IPS-18a (cell line): ENCODE results near the gene ESYT3.
"Not testable (repeated sequence)": the region's sequence is repeated elsewhere in the genome, so short reads cannot be mapped to it uniquely, and the experiment has no call there.

Experiments used
- H3K27ac ChIP-seq: one replicate; pipeline ENCODE4 v1.5.1; 2013; ENCODE audit warnings: low read length
- H3K27me3 ChIP-seq: one replicate; pipeline ENCODE4 v1.6.1; 2013; ENCODE audit warnings: mild to moderate bottlenecking, low read length; ENCODE audit not compliant: control insufficient read depth, insufficient read depth
- H3K36me3 ChIP-seq: one replicate; pipeline ENCODE4 v1.6.1; 2013; ENCODE audit warnings: low read depth, low read length; ENCODE audit not compliant: control insufficient read depth
- H3K4me1 ChIP-seq: one replicate; pipeline ENCODE4 v1.6.1; 2013; ENCODE audit warnings: low read depth, low read length; ENCODE audit not compliant: control insufficient read depth
- H3K4me3 ChIP-seq: one replicate; pipeline ENCODE4 v1.5.1; 2013; ENCODE audit warnings: low read length
- H3K9ac ChIP-seq: one replicate; pipeline ENCODE4 v1.6.1; 2013; ENCODE audit warnings: mild to moderate bottlenecking, low read length, moderate library complexity
- H3K9me3 ChIP-seq: one replicate; pipeline ENCODE4 v1.6.1; 2013; ENCODE audit warnings: low read depth, low read length; ENCODE audit not compliant: control insufficient read depth

Gene ESYT3

GRCh38 chr3:138479438-138479863 is 45.0 kb downstream of the ESYT3 start:
- Histone ChIP-seq H3K9me3 (no peaks in the 10 kb centered on the region), H3K9ac (no peak overlapping the region), H3K4me1 (no peaks in the 10 kb centered on the region), H3K27ac (no peak overlapping the region), H3K4me3 (no peak overlapping the region), H3K27me3 (no peaks in the 10 kb centered on the region), H3K36me3 (no peaks in the 10 kb centered on the region)

- H3K4me3 ChIP-seq, H3K27me3 ChIP-seq, H3K27ac ChIP-seq, H3K9ac ChIP-seq, H3K4me1 ChIP-seq, H3K36me3 ChIP-seq: not testable (repeated sequence)
- H3K9me3 ChIP-seq = peaks cover 16% of the 10 kb centered on the region
Observed at GRCh38 chr3:138484672-138485071, 50.3 kb downstream of the ESYT3 start.

GRCh38 chr3:138486580-138486979 is 52.2 kb downstream of the ESYT3 start:
- H3K9me3 ChIP-seq = peaks cover 16% of the 10 kb centered on the region

GRCh38 chr3:138491971-138492370 is 57.6 kb downstream of the ESYT3 start:
- H3K36me3 ChIP-seq = no peaks in the 10 kb centered on the region
- peaks cover 12% of the 10 kb centered on the region for H3K4me1 ChIP-seq
- peaks cover 13% of the 10 kb centered on the region for H3K9me3 ChIP-seq
- no peak overlapping the region for H3K9ac ChIP-seq
- H3K27ac ChIP-seq = no peak overlapping the region
- H3K4me3 ChIP-seq = no peak overlapping the region
- H3K27me3 ChIP-seq = no peaks in the 10 kb centered on the region

More at GRCh38 chr3:138486580-138486979, 52.2 kb downstream of the ESYT3 start:
- not testable (repeated sequence) for H3K27me3 ChIP-seq, H3K4me1 ChIP-seq, H3K4me3 ChIP-seq, H3K27ac ChIP-seq, H3K9ac ChIP-seq, H3K36me3 ChIP-seq

- peaks cover 12% of the 10 kb centered on the region for H3K4me1 ChIP-seq
- H3K9ac ChIP-seq = no peak overlapping the region
- no peak overlapping the region for H3K4me3 ChIP-seq
- H3K9me3 ChIP-seq = peaks cover 6% of the 10 kb centered on the region
- no peaks in the 10 kb centered on the region for H3K27me3 ChIP-seq
- H3K36me3 ChIP-seq = no peaks in the 10 kb centered on the region
- H3K27ac ChIP-seq = no peak overlapping the region
Observed at GRCh38 chr3:138492980-138493675, 58.7 kb downstream of the ESYT3 start.

- H3K4me1 ChIP-seq = peaks cover 12% of the 10 kb centered on the region
- peaks cover 2% of the 10 kb centered on the region for H3K9me3 ChIP-seq
- H3K4me3 ChIP-seq = no peak overlapping the region
- no peaks in the 10 kb centered on the region for H3K36me3 ChIP-seq
- no peaks in the 10 kb centered on the region for H3K27me3 ChIP-seq
- H3K9ac ChIP-seq = no peak overlapping the region
- H3K27ac ChIP-seq = no peak overlapping the region
Observed at GRCh38 chr3:138493804-138494606, 59.6 kb downstream of the ESYT3 start.

GRCh38 chr3:138494607-138494929 is 60.2 kb downstream of the ESYT3 start:
- H3K4me1 ChIP-seq = peaks cover 12% of the 10 kb centered on the region
- no peaks in the 10 kb centered on the region for H3K27me3 ChIP-seq
- no peak overlapping the region for H3K27ac ChIP-seq
- H3K36me3 ChIP-seq = no peaks in the 10 kb centered on the region
- H3K4me3 ChIP-seq = no peak overlapping the region
- H3K9ac ChIP-seq = no peak overlapping the region
- H3K9me3 ChIP-seq = no peaks in the 10 kb centered on the region

- not testable (repeated sequence) for H3K36me3 ChIP-seq, H3K27me3 ChIP-seq, H3K9ac ChIP-seq, H3K9me3 ChIP-seq, H3K4me3 ChIP-seq, H3K27ac ChIP-seq
- H3K4me1 ChIP-seq = peaks cover 12% of the 10 kb centered on the region
Observed at GRCh38 chr3:138495638-138496037, 61.2 kb downstream of the ESYT3 start.

GRCh38 chr3:138496436-138496835 is 62.0 kb downstream of the ESYT3 start:
- Histone ChIP-seq H3K27me3 (no peaks in the 10 kb centered on the region), H3K9ac (no peak overlapping the region), H3K4me3 (no peak overlapping the region), H3K9me3 (no peaks in the 10 kb centered on the region), H3K36me3 (no peaks in the 10 kb centered on the region), H3K27ac (no peak overlapping the region), H3K4me1 (peaks cover 12% of the 10 kb centered on the region)

- H3K36me3 ChIP-seq = no peaks in the 10 kb centered on the region
- no peak overlapping the region for H3K27ac ChIP-seq
- no peak overlapping the region for H3K9ac ChIP-seq
- peaks cover 12% of the 10 kb centered on the region for H3K4me1 ChIP-seq
- H3K4me3 ChIP-seq = no peak overlapping the region
- H3K9me3 ChIP-seq = no peaks in the 10 kb centered on the region
- no peaks in the 10 kb centered on the region for H3K27me3 ChIP-seq
Observed at GRCh38 chr3:138497021-138497420, 62.6 kb downstream of the ESYT3 start.

GRCh38 chr3:138497851-138498250 is 63.4 kb downstream of the ESYT3 start:
- no peak overlapping the region for H3K9ac ChIP-seq
- no peak overlapping the region for H3K27ac ChIP-seq
- H3K36me3 ChIP-seq = no peaks in the 10 kb centered on the region

GRCh38 chr3:138498991-138499390 is 64.6 kb downstream of the ESYT3 start:
- Histone ChIP-seq H3K9me3 (no peaks in the 10 kb centered on the region), H3K36me3 (no peaks in the 10 kb centered on the region)

More at GRCh38 chr3:138497851-138498250, 63.4 kb downstream of the ESYT3 start:
- Histone ChIP-seq H3K4me1 (peaks cover 12% of the 10 kb centered on the region), H3K27me3 (no peaks in the 10 kb centered on the region), H3K4me3 (no peak overlapping the region), H3K9me3 (no peaks in the 10 kb centered on the region)

More at GRCh38 chr3:138498991-138499390, 64.6 kb downstream of the ESYT3 start:
- Histone ChIP-seq H3K27ac (no peak overlapping the region), H3K4me3 (no peak overlapping the region), H3K9ac (no peak overlapping the region), H3K27me3 (no peaks in the 10 kb centered on the region), H3K4me1 (peaks cover 12% of the 10 kb centered on the region)
